ENCODE data around the gene ST6GALNAC5.

ST6GALNAC5 gene

GRCh38 chr1:76901158-76901767 lies 34.0 kb downstream of the ST6GALNAC5 start:
- Histone ChIP-seq H3K4me3 (ENCODE audit: insufficient read depth, low read length, poor library complexity, severe bottlenecking) (no peak overlapping the region), H3K9me2 (replicated peaks; ENCODE audit: insufficient read depth, low read length) (no peaks in the 10 kb centered on the region), H3K9me3 (ENCODE audit: insufficient read depth, low read length) (no peaks in the 10 kb centered on the region), H3K4me2 (ENCODE audit: low read depth, low read length, poor library complexity, severe bottlenecking) (no peak overlapping the region), H3K27me3 (ENCODE audit: low read length) (no peaks in the 10 kb centered on the region), H3K79me2 (ENCODE audit: insufficient read depth, low read length) (no peaks in the 10 kb centered on the region), H3F3A (ENCODE audit: insufficient read depth) (no peaks in the 10 kb centered on the region), H2AFZ (ENCODE audit: low read depth, low read length, severe bottlenecking) (no peak overlapping the region), H3K9ac (ENCODE audit: low read length) (no peak overlapping the region), H3K27ac (ENCODE audit: low read depth, low read length) (no peak overlapping the region), H4K20me1 (ENCODE audit: low read depth, low read length) (no peaks in the 10 kb centered on the region), H3K36me3 (ENCODE audit: low read length) (no peaks in the 10 kb centered on the region)
- TF ChIP-seq EZH2phosphoT487 (conservative IDR thresholded peaks at IDR 0.05; ENCODE audit: low read length) = no peak
- TF ChIP-seq, protein P1, sequence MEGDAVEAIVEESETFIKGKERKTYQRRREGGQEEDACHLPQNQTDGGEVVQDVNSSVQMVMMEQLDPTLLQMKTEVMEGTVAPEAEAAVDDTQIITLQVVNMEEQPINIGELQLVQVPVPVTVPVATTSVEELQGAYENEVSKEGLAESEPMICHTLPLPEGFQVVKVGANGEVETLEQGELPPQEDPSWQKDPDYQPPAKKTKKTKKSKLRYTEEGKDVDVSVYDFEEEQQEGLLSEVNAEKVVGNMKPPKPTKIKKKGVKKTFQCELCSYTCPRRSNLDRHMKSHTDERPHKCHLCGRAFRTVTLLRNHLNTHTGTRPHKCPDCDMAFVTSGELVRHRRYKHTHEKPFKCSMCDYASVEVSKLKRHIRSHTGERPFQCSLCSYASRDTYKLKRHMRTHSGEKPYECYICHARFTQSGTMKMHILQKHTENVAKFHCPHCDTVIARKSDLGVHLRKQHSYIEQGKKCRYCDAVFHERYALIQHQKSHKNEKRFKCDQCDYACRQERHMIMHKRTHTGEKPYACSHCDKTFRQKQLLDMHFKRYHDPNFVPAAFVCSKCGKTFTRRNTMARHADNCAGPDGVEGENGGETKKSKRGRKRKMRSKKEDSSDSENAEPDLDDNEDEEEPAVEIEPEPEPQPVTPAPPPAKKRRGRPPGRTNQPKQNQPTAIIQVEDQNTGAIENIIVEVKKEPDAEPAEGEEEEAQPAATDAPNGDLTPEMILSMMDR (IDR thresholded peaks at IDR 0.05; ENCODE audit: insufficient read depth, low read length, poor library complexity, severe bottlenecking) = peak; percentile 48

DNA sequence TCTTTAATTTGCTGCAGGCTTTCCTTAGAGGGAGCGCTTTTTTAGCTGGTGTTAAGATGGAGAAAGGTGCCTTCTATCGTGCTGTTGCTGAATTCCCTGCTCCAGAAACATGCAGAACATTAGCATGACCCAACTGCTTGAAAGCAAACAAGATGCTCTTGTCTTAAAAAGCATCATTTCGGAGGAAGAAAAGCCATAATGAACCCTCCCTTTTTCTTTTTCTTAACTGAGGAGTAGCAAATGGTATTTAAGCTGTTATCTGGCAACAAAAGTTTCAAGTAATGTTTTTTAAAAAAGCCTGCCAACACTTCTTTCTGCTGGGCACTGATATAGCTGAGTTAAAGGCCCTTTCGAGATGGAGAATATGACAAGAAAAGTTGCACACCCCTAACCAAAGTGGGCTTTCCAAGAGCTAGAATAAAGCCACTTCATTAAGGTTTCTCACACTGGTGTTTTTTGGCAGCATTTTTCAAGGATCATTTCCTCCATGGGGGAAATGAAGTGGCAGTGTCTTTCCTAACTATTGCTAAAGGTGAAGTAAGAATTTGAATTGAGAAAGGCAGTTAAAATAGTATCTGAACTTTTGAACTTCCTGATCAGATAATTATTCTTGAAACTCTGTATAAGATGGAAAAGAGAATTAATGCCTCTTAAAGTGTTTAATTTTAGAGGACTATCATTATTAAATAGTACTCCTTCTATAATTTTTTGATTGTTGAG lies 38.8 kb downstream of the ST6GALNAC5 start:
- H3K36me3 ChIP-seq (ENCODE audit: low read length) = no peaks in the 10 kb centered on the region
- TF ChIP-seq EZH2phosphoT487 (conservative IDR thresholded peaks at IDR 0.05; ENCODE audit: low read length) = no peak
- TF ChIP-seq, protein P1 (IDR thresholded peaks at IDR 0.05; ENCODE audit: insufficient read depth, low read length, poor library complexity, severe bottlenecking) = no peak

GRCh38 chr1:76909311-76909710 lies 42.0 kb downstream of the ST6GALNAC5 start:
- Histone ChIP-seq H3K79me2 (ENCODE audit: insufficient read depth, low read length) (no peaks in the 10 kb centered on the region), H3F3A (ENCODE audit: insufficient read depth) (no peaks in the 10 kb centered on the region), H3K4me2 (ENCODE audit: low read depth, low read length, poor library complexity, severe bottlenecking) (no peak overlapping the region), H2AFZ (ENCODE audit: low read depth, low read length, severe bottlenecking) (no peak overlapping the region), H3K4me3 (ENCODE audit: insufficient read depth, low read length, poor library complexity, severe bottlenecking) (no peak overlapping the region), H3K9me3 (ENCODE audit: insufficient read depth, low read length) (no peaks in the 10 kb centered on the region), H3K9ac (ENCODE audit: low read length) (no peak overlapping the region), H3K9me2 (replicated peaks; ENCODE audit: insufficient read depth, low read length) (no peaks in the 10 kb centered on the region), H3K27me3 (ENCODE audit: low read length) (no peaks in the 10 kb centered on the region), H4K20me1 (ENCODE audit: low read depth, low read length) (no peaks in the 10 kb centered on the region), H3K27ac (ENCODE audit: low read depth, low read length) (no peak overlapping the region), H3K36me3 (ENCODE audit: low read length) (no peaks in the 10 kb centered on the region)
- TF ChIP-seq EZH2phosphoT487 (conservative IDR thresholded peaks at IDR 0.05; ENCODE audit: low read length) = no peak
- TF ChIP-seq, protein P1 (IDR thresholded peaks at IDR 0.05; ENCODE audit: insufficient read depth, low read length, poor library complexity, severe bottlenecking) = no peak

More for the DNA sequence above, 38.8 kb downstream of the ST6GALNAC5 start:
- Histone ChIP-seq H3K79me2 (ENCODE audit: insufficient read depth, low read length) (no peaks in the 10 kb centered on the region), H4K20me1 (ENCODE audit: low read depth, low read length) (no peaks in the 10 kb centered on the region), H3K9ac (ENCODE audit: low read length) (no peak overlapping the region), H3K4me3 (ENCODE audit: insufficient read depth, low read length, poor library complexity, severe bottlenecking) (no peak overlapping the region), H3F3A (ENCODE audit: insufficient read depth) (no peaks in the 10 kb centered on the region), H2AFZ (ENCODE audit: low read depth, low read length, severe bottlenecking) (no peak overlapping the region), H3K27ac (ENCODE audit: low read depth, low read length) (no peak overlapping the region), H3K4me2 (ENCODE audit: low read depth, low read length, poor library complexity, severe bottlenecking) (no peak overlapping the region), H3K27me3 (ENCODE audit: low read length) (no peaks in the 10 kb centered on the region), H3K9me3 (ENCODE audit: insufficient read depth, low read length) (no peaks in the 10 kb centered on the region), H3K9me2 (replicated peaks; ENCODE audit: insufficient read depth, low read length) (no peaks in the 10 kb centered on the region)

All from SU-DHL-6 (cell line).